Nephron progenitor cell (in vitro differentiated cells): ENCODE measurements around the gene COPZ2.

Source experiments
- DNase-seq: peaks from one replicate; pipeline ENCODE4 v3.0.0; 2021
- H3K27ac Mint-ChIP-seq: 2 replicates; pipeline ENCODE4 v1.8.0; 2021; ENCODE audit warnings: mild to moderate bottlenecking, moderate library complexity, mixed read lengths
- H3K27me3 Mint-ChIP-seq: 2 replicates; pipeline ENCODE4 v1.8.0; 2021; ENCODE audit warnings: mild to moderate bottlenecking, low read depth, mixed read lengths; ENCODE audit not compliant: poor library complexity
- H3K36me3 Mint-ChIP-seq: 2 replicates; pipeline ENCODE4 v1.8.0; 2021; ENCODE audit warnings: low read depth, mixed read lengths
- H3K4me1 Mint-ChIP-seq: 2 replicates; pipeline ENCODE4 v1.8.0; 2021; ENCODE audit warnings: mixed read lengths
- H3K4me3 Mint-ChIP-seq: 2 replicates; pipeline ENCODE4 v1.8.0; 2021; ENCODE audit warnings: mild to moderate bottlenecking, moderate library complexity, mixed read lengths
- H3K9me3 Mint-ChIP-seq: 2 replicates; pipeline ENCODE4 v1.8.0; 2021; ENCODE audit warnings: mild to moderate bottlenecking, moderate library complexity, mixed read lengths
- TF ChIP-seq, protein P1 (sequence below): fragments of 200-600 bp; sonication (generic); IDR thresholded peaks from 2 replicates; pipeline ENCODE4 v1.5.0; 2021; ENCODE audit warnings: antibody characterized with exemption

The COPZ2 gene

GRCh38 chr17:48066192-48066591 lies 28.6 kb upstream of the COPZ2 start:
- no peaks in the 10 kb centered on the region for H3K27me3 Mint-ChIP-seq
- peaks cover 61% of the 10 kb centered on the region for H3K36me3 Mint-ChIP-seq
- H3K9me3 Mint-ChIP-seq = no peaks in the 10 kb centered on the region
- no peak overlapping the region for H3K4me3 Mint-ChIP-seq
- peaks cover 14% of the 10 kb centered on the region for H3K4me1 Mint-ChIP-seq
- DNase-seq = no peak
- TF ChIP-seq, protein P1, sequence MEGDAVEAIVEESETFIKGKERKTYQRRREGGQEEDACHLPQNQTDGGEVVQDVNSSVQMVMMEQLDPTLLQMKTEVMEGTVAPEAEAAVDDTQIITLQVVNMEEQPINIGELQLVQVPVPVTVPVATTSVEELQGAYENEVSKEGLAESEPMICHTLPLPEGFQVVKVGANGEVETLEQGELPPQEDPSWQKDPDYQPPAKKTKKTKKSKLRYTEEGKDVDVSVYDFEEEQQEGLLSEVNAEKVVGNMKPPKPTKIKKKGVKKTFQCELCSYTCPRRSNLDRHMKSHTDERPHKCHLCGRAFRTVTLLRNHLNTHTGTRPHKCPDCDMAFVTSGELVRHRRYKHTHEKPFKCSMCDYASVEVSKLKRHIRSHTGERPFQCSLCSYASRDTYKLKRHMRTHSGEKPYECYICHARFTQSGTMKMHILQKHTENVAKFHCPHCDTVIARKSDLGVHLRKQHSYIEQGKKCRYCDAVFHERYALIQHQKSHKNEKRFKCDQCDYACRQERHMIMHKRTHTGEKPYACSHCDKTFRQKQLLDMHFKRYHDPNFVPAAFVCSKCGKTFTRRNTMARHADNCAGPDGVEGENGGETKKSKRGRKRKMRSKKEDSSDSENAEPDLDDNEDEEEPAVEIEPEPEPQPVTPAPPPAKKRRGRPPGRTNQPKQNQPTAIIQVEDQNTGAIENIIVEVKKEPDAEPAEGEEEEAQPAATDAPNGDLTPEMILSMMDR = no peak
- H3K27ac Mint-ChIP-seq = peak overlapping the region; percentile 85

GRCh38 chr17:48064638-48065037 lies 27.0 kb upstream of the COPZ2 start:
- Mint-ChIP-seq H3K4me1 (peaks cover 17% of the 10 kb centered on the region), H3K9me3 (no peaks in the 10 kb centered on the region), H3K4me3 (no peak overlapping the region), H3K27me3 (no peaks in the 10 kb centered on the region), H3K27ac (peak overlapping the region; percentile 79), H3K36me3 (peaks cover 64% of the 10 kb centered on the region)
- DNase-seq = no peak
- TF ChIP-seq, protein P1 = no peak

- Mint-ChIP-seq H3K9me3 (no peaks in the 10 kb centered on the region), H3K4me1 (peaks cover 25% of the 10 kb centered on the region), H3K4me3 (no peak overlapping the region), H3K27ac (peak overlapping the region; percentile 52), H3K36me3 (peaks cover 73% of the 10 kb centered on the region), H3K27me3 (no peaks in the 10 kb centered on the region)
- TF ChIP-seq, protein P1 = no peak
- no peak for DNase-seq
Measured at GRCh38 chr17:48062273-48062672, 24.7 kb upstream of the COPZ2 start.

GRCh38 chr17:48060249-48060648 lies 22.7 kb upstream of the COPZ2 start:
- H3K36me3 Mint-ChIP-seq = peaks cover 72% of the 10 kb centered on the region
- no peak overlapping the region for H3K4me3 Mint-ChIP-seq
- H3K4me1 Mint-ChIP-seq = peaks cover 34% of the 10 kb centered on the region

GRCh38 chr17:48059125-48059668 lies 21.6 kb upstream of the COPZ2 start:
- Mint-ChIP-seq H3K27ac (peak overlapping the region; percentile 59), H3K27me3 (no peaks in the 10 kb centered on the region), H3K4me3 (no peak overlapping the region), H3K4me1 (peaks cover 32% of the 10 kb centered on the region), H3K36me3 (peaks cover 62% of the 10 kb centered on the region), H3K9me3 (no peaks in the 10 kb centered on the region)
- DNase-seq = no peak
- TF ChIP-seq, protein P1 = no peak

More at GRCh38 chr17:48060249-48060648, 22.7 kb upstream of the COPZ2 start:
- Mint-ChIP-seq H3K27ac (peak overlapping the region; percentile 71), H3K27me3 (no peaks in the 10 kb centered on the region), H3K9me3 (no peaks in the 10 kb centered on the region)
- no peak for DNase-seq
- TF ChIP-seq, protein P1 = no peak

DNA sequence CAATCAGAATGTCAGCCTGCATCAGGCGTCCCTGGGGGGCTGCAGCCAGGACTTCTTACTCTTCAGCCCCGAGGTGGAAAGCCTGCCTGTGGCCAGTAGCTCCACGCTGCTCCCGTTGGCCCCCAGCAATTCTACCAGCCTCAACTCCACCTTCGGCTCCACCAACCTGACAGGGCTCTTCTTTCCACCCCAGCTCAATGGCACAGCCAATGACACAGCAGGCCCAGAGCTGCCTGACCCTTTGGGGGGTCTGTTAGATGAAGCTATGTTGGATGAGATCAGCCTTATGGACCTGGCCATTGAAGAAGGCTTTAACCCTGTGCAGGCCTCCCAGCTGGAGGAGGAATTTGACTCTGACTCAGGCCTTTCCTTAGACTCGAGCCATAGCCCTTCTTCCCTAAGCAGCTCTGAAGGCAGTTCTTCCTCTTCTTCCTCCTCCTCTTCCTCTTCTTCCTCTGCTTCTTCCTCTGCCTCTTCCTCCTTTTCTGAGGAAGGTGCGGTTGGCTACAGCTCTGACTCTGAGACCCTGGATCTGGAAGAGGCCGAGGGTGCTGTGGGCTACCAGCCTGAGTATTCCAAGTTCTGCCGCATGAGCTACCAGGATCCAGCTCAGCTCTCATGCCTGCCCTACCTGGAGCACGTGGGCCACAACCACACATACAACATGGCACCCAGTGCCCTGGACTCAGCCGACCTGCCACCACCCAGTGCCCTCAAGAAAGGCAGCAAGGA lies 21.0 kb upstream of the COPZ2 start:
- Mint-ChIP-seq H3K4me1 (peaks cover 39% of the 10 kb centered on the region), H3K27me3 (no peaks in the 10 kb centered on the region), H3K9me3 (no peaks in the 10 kb centered on the region), H3K27ac (no peak overlapping the region), H3K36me3 (peaks cover 59% of the 10 kb centered on the region), H3K4me3 (no peak overlapping the region)
- TF ChIP-seq, protein P1 = no peak
- no peak for DNase-seq
